HG03439 (cell line): Measurements from ENCODE around the gene BBS4.
"Not testable (repeated sequence)": the region's sequence is repeated elsewhere in the genome, so short reads cannot be mapped to it uniquely, and the experiment has no call there.

ENCODE experiments used
- ATAC-seq: cut with Tn5 transposase; IDR thresholded peaks from one replicate; pipeline ENCODE4 v1.9.1; 2021; ENCODE audit warnings: mild to moderate bottlenecking, moderate library complexity; ENCODE audit not compliant: unreplicated experiment

BBS4 gene

DNA sequence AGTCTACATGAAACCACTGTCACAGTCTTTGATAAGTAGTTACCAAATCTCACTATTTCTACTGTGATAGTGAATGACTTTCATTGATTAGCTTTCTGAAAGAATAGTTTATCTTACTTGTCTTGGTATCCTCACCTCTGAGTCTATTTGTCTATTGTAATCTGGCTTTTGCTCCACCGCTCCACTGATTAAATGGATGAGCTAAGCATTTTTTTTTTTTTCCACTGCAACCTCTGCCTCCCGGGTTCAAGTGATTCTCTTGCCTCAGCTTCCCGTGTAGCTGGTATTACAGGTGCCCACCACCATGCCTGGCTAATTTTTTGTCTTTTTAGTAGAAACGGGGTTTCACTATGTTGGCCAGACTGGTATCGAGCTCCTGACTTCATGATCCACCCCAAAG is 12.9 kb downstream of the BBS4 start:
- no peak for ATAC-seq

DNA sequence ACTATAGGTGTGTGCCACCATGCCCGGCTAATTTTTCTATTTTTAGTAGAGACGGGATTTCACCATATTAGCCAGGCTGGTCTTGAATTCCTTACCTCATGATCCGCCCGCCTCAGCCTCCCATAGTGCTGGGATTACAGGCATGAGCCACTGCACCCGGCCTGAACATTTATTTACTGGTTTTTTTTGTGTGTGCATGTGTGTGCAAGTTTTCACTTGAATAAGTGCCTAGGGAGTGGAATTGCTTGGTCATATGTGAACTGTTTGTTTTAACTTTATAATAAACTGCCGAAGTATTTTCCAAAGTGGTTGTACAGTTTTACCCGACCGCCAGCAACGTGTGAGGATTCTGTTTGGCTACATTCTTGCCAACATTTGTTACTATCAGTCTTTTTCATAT is 14.1 kb downstream of the BBS4 start:
- no peak for ATAC-seq

- no peak for ATAC-seq
Measured at GRCh38 chr15:72706266-72706665, 20.3 kb downstream of the BBS4 start.

DNA sequence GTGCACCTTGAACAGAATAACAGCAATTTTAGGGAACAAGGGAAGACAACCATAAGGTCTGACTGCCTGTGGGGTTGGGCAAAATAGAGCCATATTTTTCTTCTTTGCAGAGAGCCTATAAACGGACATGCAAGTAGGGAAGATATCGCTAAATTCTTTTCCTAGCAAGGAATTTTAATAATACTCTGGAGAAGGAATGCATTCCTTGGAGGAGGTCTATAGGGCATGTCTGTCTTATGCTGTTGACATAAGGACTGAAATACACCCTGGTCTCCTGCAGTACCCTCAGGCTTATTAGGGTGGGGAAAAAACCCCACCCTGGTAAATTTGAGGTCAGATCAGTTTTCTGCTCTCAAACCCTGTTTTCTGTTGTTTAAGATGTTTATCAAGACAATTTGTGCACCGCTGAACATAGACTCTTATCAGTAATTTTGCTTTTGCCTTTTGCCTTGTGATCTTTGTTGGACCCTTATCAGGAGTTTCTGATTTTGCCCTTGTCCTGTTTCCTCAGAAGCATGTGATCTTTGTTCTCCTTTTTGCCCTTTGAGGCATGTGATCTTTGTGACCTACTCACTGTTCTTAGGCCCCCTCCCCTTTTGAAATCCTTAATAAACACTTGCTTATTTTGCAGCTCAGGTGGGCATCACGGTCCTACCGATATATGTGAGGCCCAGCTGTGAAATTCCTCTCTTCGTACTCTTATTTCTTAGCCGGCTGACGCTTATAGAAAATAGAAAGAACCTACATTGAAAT is 22.7 kb downstream of the BBS4 start:
- ATAC-seq = not testable (repeated sequence)

DNA sequence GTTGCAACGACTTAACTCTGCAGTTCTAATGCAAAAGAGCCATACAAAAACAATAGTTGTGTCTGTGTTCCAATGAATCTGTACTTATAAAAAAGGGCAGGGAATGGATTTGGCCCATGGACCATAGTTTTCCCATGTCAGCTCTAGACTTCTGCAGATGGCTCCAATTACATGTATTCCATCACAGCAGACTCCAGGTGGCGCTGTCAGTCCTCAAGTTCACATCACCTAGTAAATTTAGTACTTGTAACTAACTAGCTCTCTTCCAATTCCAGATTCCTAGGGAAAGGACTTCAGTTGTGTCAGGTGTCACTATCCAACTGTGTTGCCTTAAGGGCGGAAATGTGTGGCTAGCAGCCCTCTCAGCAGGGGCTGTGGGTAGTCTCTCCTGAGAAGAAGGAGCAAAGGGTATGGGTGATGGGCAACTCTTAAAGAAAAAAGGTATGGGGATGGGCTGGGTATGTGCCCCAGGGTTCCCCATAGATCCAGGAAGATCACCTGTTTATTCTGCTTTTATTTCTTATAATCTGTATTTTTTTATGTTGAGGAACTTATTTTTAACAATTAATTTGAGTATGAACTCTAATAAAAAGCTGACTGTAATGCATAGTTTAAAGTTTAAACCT is 36.2 kb downstream of the BBS4 start:
- ATAC-seq = no peak

- no peak for ATAC-seq
Measured at GRCh38 chr15:72724028-72724427, 38.0 kb downstream of the BBS4 start.

DNA sequence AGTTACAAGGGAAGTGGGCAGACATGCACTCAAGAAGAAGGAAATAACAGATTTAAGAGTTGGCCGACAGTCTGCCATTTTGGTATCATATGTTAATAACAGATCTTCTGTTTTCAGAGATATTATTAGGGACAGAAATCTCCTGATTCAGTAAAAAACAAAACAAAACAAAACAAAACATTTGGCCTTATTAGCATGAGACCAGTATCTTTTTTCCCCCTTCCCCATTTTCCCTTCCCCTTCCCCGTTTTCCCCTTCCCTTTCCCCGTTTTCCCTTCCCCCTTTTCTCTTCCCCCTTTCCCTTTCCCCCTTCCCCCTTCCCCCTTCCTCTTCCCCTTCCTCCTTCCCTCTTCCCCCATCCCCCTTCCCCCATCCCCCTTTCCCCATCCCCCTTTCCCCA is 39.4 kb downstream of the BBS4 start:
- no peak for ATAC-seq

DNA sequence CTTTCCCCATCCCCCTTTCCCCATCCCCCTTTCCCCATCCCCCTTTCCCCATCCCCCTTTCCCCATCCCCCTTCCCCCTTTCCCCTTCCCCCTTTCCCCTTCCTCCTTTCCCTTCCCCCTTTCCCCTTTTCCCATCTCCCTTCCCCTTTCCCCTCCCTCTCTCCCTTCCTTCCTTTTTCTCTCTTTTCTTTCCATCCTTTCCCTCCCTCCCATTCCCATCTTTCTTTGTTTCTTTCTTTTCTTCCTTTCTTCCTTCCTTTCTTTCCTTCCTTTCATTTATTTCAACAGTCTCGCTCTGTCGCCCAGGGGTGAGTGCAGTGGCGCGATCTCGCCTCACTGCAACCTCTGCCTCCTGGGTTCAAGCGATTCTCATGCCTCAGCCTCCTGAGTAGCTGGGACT is 39.8 kb downstream of the BBS4 start:
- not testable (repeated sequence) for ATAC-seq

GRCh38 chr15:72727154-72727553 is 41.1 kb downstream of the BBS4 start:
- no peak for ATAC-seq

DNA sequence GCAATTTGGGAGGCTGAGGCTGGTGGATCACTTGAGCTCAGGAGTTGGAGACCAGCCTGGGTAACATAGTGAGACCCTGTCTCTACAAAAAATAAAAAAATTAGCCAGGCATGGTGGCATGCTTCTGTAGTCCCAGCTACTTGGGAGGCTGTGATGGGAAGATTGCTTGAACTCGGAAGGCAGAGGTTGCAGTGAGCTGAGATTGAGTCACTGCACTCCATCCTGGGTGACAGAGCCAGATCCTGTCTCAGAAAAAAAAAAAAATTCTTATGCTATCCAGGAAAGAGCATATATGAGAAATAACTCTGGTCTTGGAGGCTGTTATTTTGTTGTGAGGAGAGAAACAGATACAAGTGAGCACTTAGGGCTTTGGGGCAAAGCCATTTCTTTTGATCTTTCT is 42.2 kb downstream of the BBS4 start:
- not testable (repeated sequence) for ATAC-seq

DNA sequence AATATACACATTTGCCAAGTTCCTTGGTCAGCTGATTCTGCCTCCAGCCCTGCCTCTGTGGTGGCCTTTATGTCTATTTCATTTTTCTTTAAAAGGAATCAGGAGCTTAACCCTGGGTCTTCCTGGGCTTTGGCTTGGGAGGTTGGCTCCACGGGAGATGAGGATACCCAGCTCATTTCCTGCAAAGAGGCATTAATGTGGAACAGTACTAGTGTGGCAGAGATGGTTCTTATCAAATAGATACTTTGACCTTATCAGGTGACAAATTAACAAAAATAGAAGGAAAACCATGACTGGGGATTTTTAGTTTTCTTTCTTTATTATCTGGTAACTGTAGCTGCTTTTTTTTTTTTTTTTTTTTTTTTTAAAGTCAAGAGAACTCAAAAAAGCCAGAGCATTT is 42.8 kb downstream of the BBS4 start:
- ATAC-seq = no peak

GRCh38 chr15:72732086-72732485 is 46.1 kb downstream of the BBS4 start:
- ATAC-seq = no peak

DNA sequence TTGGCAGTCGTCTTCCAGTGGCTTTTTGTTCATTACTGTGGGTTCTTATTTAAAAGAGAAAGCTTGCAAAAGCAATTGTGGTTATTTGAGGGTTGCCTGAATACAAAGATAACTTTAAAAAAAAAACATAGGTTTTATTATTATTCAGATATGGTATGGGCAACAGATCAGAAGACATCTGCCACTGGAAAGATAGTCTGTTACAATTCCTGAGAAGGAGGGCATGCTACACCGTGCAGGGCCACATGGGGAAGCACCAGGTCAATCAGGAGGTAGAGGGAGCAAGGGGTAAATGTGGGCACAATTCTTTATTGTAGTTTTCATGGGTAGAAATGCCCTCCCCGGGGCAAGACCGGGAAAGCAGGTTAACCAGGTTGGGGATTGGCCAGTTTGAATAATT is 46.5 kb downstream of the BBS4 start:
- no peak for ATAC-seq

DNA sequence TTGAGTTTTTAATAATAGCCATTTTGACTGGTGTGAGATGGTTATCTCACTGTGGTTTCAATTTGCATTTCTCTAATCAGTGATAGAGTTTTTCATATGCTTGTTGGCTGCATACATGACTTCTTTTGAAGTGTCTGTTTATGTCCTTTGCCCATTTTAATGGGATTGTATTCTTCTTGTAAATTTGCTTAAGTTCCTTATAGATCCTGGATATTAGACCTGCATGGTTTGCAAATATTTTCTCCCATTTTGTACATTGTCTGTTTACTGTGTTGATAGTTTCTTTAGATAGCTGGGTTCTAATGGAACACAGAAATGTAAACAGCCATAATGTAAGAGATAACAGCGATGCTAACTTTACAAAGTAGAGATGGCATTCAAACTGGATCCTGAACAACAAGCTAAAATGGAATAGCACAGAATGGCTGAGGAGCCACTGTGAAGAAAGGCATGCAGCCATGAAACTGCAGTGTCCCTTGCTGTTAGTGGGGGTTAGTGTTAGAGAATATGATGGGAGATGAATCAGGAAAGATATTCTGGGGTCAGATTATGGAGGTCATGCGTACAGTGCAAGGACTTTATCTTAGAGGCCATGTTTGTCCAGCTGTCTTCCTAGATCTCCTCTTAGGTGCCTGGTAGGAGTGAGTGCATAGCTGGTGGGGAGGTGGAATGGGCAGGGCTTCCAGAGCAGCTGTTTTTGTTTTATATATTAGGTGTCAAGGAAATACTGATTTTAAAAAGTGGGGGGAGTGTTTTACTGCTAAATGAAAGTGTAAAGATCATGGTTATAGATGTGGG is 48.1 kb downstream of the BBS4 start:
- ATAC-seq = no peak

- ATAC-seq = no peak
Measured at GRCh38 chr15:72735111-72735510, 49.1 kb downstream of the BBS4 start.

GRCh38 chr15:72737061-72737460 is 51.1 kb downstream of the BBS4 start:
- ATAC-seq = no peak

DNA sequence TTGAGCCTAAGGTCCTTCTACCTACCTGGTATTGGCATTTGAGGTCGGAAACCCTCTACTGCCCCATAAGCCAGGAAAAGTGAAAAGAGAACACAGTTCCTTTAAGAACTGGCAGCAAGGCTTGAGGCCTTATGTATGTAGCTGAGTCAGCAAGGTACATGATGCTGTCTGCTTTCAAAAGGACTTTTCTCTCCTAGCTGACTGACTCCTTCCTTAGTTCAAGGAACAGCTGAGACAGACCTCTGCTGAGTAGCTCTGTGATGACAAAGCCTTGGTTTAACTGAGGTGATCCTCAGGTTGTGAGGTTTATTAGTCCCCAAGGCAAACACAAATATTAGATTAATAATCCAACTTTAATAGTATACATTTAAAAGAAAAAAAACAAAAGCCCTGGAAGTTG is 51.7 kb downstream of the BBS4 start:
- ATAC-seq = no peak

DNA sequence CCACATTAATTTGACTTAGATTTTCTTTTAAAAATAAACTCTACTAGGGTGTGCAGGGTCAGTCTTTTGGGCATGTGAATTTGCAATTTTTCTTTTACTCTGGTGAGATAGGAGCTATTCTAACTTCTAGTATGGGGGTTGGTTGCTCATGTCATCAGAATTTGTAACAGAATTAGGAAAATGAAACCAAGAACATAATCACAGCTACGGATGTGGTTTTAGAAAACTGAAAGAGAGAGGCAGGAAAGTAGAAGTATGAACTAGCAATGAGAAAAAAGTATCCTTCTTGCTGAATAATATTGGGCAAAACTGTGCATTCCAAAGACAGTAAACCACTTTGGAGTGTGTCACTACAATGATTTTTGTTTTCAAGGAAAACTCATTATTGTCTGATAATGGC is 54.2 kb downstream of the BBS4 start:
- no peak for ATAC-seq

DNA sequence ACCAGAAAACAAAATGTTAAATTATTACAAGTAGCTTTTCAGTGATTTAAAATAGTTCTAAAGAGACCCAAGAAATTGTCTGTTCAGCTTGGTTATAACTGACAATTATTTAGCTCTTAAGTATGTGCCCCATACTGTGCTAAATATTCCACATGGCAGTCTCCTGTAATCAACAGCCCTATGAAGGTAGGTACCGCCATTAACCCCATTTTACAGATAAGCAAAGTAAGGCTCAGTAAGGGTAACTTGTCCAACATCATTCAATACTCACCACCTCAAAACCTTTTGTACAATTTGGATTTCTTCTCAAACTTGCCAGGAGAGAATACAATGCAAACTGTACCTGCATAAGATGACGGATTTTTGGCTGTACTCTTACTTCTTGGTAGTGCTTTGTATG is 63.7 kb downstream of the BBS4 start:
- no peak for ATAC-seq

DNA sequence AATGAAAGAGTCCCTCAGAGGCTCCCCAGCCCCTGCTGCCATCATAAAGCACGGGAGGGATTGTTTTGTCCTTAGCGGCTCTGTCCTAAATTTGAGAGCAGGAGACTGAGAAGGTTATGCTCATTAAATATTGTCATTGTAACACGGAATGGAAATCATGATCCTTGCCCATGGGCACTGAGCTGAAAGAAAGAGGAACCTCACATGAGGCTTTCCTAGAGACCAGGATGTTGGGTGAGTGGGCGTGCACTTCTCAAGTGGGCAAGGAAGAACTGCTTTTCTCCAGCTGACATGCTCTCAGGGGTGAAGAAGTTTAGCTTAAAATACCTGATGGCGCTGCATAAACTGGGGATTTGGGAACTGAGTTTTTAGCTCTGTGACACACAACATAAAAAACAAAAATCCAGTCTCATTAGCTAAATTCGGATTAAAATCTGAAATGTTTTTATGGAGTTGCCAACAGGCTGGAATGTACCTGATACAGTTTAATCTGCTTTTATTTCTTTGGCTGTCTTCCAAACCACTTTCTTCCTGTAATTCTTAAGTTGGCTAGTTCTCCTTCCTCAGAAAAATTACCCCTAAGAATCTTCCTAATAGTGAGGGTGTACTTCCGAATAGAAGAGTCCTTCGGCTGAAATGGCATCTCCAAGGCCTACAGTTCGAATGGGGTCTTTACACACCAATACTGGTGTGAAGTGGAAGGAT is 65.9 kb downstream of the BBS4 start:
- no peak for ATAC-seq

DNA sequence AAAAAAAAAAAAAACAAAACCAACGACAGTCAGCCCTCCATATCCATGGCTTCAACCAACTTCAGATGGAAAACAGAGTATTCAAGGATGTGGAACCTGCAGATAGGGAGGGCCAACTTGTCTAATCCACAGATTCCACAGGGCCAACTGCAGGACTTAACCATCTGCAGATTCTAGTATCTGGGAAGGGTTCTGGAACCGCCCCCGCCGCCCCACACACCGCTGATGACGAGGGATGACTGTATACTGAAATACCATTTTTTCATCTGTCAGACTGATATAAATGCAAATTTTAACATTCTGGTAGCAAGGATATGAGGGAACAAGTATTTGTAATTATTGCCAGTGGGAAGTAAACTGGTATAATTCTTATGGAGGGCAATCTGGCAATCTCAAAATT is 68.1 kb downstream of the BBS4 start:
- no peak for ATAC-seq
